RWPE1 (cell line): Measurements from ENCODE around the gene PLEKHG4B.

Experiments
- CTCF ChIA-PET: fragments of 350-600 bp; sonication (Branson Sonifier 250); formaldehyde crosslinking; extraction: SDS; loops from one replicate; lab custom pipeline; 2021; lab: Yijun Ruan, JAX
- POLR2A ChIA-PET: fragments of 400-600 bp; formaldehyde crosslinking; extraction: SDS; loops from one replicate; lab custom pipeline; 2020; ENCODE audit warnings: antibody characterized with exemption; ENCODE audit not compliant: low non-redundant PET; lab: Yijun Ruan, JAX
- DNase-seq: peaks from one replicate; pipeline ENCODE4 v3.0.0; 2012; ENCODE audit warnings: low spot score
- H3K27ac ChIP-seq: fragments of 450-650 bp; 2 replicates; pipeline ENCODE4 v1.5.1; 2017
- CTCF ChIP-seq: fragments of 450-650 bp; conservative IDR thresholded peaks from 2 replicates; pipeline ENCODE4 v1.5.1; 2017; ENCODE audit warnings: low read depth, mild to moderate bottlenecking

The PLEKHG4B gene

GRCh38 chr5:174876-175465 is 83.0 kb downstream of the PLEKHG4B start:
- ChIA-PET POLR2A (no interaction called here), CTCF (interaction anchor here (1.0 kb wide), 1 partner anchor 14 kb away, joined by 5 read pairs; no protein-coding TSS in a partner anchor)
- TF ChIP-seq CTCF = no peak
- DNase-seq = no peak
- H3K27ac ChIP-seq = no peak overlapping the region

GRCh38 chr5:176296-176823 is 84.4 kb downstream of the PLEKHG4B start:
- ChIA-PET POLR2A (no interaction called here), CTCF (interaction anchor here (0.7 kb wide), 1 partner anchor 97 kb away, joined by 3 read pairs; no protein-coding TSS in a partner anchor)
- TF ChIP-seq CTCF = no peak
- DNase-seq = no peak
- no peak overlapping the region for H3K27ac ChIP-seq

- H3K27ac ChIP-seq = no peak overlapping the region
- TF ChIP-seq CTCF = no peak
- no peak for DNase-seq
- ChIA-PET CTCF (no interaction called here), POLR2A (no interaction called here)
These were observed 86.1 kb downstream of the PLEKHG4B start for GRCh38 chr5:178110-178509.

GRCh38 chr5:179401-179800 is 87.4 kb downstream of the PLEKHG4B start:
- DNase-seq = no peak
- ChIA-PET CTCF (no interaction called here), POLR2A (no interaction called here)
- no peak for TF ChIP-seq CTCF
- H3K27ac ChIP-seq = no peak overlapping the region

GRCh38 chr5:180286-180918 is 88.4 kb downstream of the PLEKHG4B start:
- POLR2A ChIA-PET = no interaction called here
- DNase-seq = no peak
- no peak for TF ChIP-seq CTCF
- H3K27ac ChIP-seq = no peak overlapping the region
- CTCF ChIA-PET = interaction anchor here (0.6 kb wide), 1 partner anchor 11 kb away, joined by 4 read pairs; the partner anchor contains the start of gene LRRC14B

- no peak overlapping the region for H3K27ac ChIP-seq
- no peak for DNase-seq
- ChIA-PET POLR2A (no interaction called here), CTCF (no interaction called here)
- no peak for TF ChIP-seq CTCF
These were observed 89.2 kb downstream of the PLEKHG4B start for GRCh38 chr5:181160-181559.
